ENCODE measurements around the gene OVCH2. TPM values are rescaled to one million over a fixed set of nuclear protein-coding genes. Genes with fewer than 3 reads are reported as not detected.
A peak's percentile ranks its signal among the peaks of the same experiment; 100 is the strongest.

OVCH2 gene
- total RNA-seq, 6 donors from 2014 or later = 3.0 to 29.3 (median 5.7) TPM

DNA sequence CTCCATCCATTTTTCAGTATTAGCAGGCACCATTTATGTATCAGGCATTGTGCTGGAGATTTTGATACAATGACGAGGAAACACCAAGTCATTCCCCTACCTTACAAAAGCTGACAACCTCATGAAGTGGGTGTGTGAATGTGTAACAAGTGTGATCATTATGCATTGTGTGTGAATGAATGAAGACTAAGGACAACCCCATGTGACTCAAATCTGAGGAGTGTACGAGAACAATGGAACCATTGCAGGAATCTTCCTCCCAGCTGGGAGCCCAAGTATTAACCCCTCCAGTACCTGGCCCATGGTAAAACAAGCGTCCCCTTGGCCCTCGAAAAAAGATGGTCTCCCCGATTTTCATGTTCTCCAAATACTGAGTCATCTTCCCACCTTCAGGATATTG, 37.4 kb downstream of the OVCH2 start:
- 64 to 71% methylated on average over 4 to 5 of the region's 5 CpGs for WGBS, 2 donors
- no peak overlapping the region for H3K27ac ChIP-seq
- peaks cover 0 to 13% (median 2%) of the 10 kb centered on the region in 4 donors for H3K27me3 ChIP-seq
- H3K36me3 ChIP-seq = peaks cover 0 to 13% (median 0%) of the 10 kb centered on the region in 4 donors
- peaks cover 5 to 21% (median 16%) of the 10 kb centered on the region in 4 donors for H3K4me1 ChIP-seq
- H3K4me3 ChIP-seq = no peak overlapping the region
- no peaks in the 10 kb centered on the region for H3K9me3 ChIP-seq
- ATAC-seq (ENCODE audit: low FRiP score in 2 of 2) (no peak), DNase-seq (no peak)
- TF ChIP-seq POLR2A (IDR thresholded peaks at IDR 0.05) (no peak), POLR2AphosphoS5 (IDR thresholded peaks at IDR 0.05) (no peak), EP300 (IDR thresholded peaks at IDR 0.05) (no peak)
- TF ChIP-seq, protein P1, sequence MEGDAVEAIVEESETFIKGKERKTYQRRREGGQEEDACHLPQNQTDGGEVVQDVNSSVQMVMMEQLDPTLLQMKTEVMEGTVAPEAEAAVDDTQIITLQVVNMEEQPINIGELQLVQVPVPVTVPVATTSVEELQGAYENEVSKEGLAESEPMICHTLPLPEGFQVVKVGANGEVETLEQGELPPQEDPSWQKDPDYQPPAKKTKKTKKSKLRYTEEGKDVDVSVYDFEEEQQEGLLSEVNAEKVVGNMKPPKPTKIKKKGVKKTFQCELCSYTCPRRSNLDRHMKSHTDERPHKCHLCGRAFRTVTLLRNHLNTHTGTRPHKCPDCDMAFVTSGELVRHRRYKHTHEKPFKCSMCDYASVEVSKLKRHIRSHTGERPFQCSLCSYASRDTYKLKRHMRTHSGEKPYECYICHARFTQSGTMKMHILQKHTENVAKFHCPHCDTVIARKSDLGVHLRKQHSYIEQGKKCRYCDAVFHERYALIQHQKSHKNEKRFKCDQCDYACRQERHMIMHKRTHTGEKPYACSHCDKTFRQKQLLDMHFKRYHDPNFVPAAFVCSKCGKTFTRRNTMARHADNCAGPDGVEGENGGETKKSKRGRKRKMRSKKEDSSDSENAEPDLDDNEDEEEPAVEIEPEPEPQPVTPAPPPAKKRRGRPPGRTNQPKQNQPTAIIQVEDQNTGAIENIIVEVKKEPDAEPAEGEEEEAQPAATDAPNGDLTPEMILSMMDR (IDR thresholded peaks at IDR 0.05) = no peak

- DNase-seq = no peak
- WGBS, 2 donors = 72 to 87% methylated on average over 7 of the region's 7 CpGs
- no peak for TF ChIP-seq EP300 (IDR thresholded peaks at IDR 0.05)
- TF ChIP-seq, protein P1 (IDR thresholded peaks at IDR 0.05) = no peak
- no peak for TF ChIP-seq POLR2A (IDR thresholded peaks at IDR 0.05)
- no peak for TF ChIP-seq POLR2AphosphoS5 (IDR thresholded peaks at IDR 0.05)
- no peak overlapping the region for H3K27ac ChIP-seq
- peaks cover 5 to 16% (median 11%) of the 10 kb centered on the region in 4 donors for H3K4me1 ChIP-seq
- no peaks in the 10 kb centered on the region for H3K9me3 ChIP-seq
- H3K36me3 ChIP-seq = peaks cover 0 to 13% (median 0%) of the 10 kb centered on the region in 4 donors
- no peak for ATAC-seq (ENCODE audit: low FRiP score in 2 of 2)
- H3K4me3 ChIP-seq = no peak overlapping the region
- H3K27me3 ChIP-seq = peaks cover 0 to 9% (median 0%) of the 10 kb centered on the region in 4 donors
These were observed 37.8 kb downstream of the OVCH2 start for GRCh38 chr11:7668464-7668863.

GRCh38 chr11:7667460-7667859, 38.8 kb downstream of the OVCH2 start:
- ATAC-seq (ENCODE audit: low FRiP score in 2 of 2) (no peak), DNase-seq (no peak)
- no peak overlapping the region for H3K27ac ChIP-seq
- TF ChIP-seq POLR2AphosphoS5 (IDR thresholded peaks at IDR 0.05) (no peak), POLR2A (IDR thresholded peaks at IDR 0.05) (no peak), EP300 (IDR thresholded peaks at IDR 0.05) (no peak)
- TF ChIP-seq, protein P1 (IDR thresholded peaks at IDR 0.05) = no peak
- no peaks in the 10 kb centered on the region for H3K9me3 ChIP-seq
- WGBS, 2 donors = 80 to 97% methylated on average over 1 to 2 of the region's 2 CpGs
- no peak overlapping the region for H3K4me3 ChIP-seq
- H3K36me3 ChIP-seq = peaks cover 0 to 13% (median 0%) of the 10 kb centered on the region in 4 donors
- peaks cover 0 to 6% (median 2%) of the 10 kb centered on the region in 4 donors for H3K4me1 ChIP-seq
- no peaks in the 10 kb centered on the region for H3K27me3 ChIP-seq

GRCh38 chr11:7666292-7666866, 39.9 kb downstream of the OVCH2 start:
- DNase-seq = no peak

More at GRCh38 chr11:7666292-7666866, 39.9 kb downstream of the OVCH2 start:
- Histone ChIP-seq H3K27ac (no peak overlapping the region), H3K4me3 (no peak overlapping the region), H3K9me3 (no peaks in the 10 kb centered on the region), H3K36me3 (peaks cover 0 to 13% (median 0%) of the 10 kb centered on the region in 4 donors), H3K4me1 (peaks cover 0 to 6% (median 2%) of the 10 kb centered on the region in 4 donors), H3K27me3 (no peaks in the 10 kb centered on the region)
- ATAC-seq (ENCODE audit: low FRiP score in 2 of 2) = peak in 1 of 2 donors; percentile 52
- 76 to 87% methylated on average over 5 to 7 of the region's 7 CpGs for WGBS, 2 donors
- TF ChIP-seq, protein P1 (IDR thresholded peaks at IDR 0.05) = no peak
- TF ChIP-seq POLR2A (IDR thresholded peaks at IDR 0.05) (no peak), EP300 (IDR thresholded peaks at IDR 0.05) (no peak), POLR2AphosphoS5 (IDR thresholded peaks at IDR 0.05) (no peak)
